ENCODE measurements around the gene LRRC8A. TPM values are rescaled to one million over a fixed set of nuclear protein-coding genes. Genes with fewer than 3 reads are reported as not detected.

LRRC8A gene
- total RNA-seq, 1 donor, result 38.0 TPM

DNA sequence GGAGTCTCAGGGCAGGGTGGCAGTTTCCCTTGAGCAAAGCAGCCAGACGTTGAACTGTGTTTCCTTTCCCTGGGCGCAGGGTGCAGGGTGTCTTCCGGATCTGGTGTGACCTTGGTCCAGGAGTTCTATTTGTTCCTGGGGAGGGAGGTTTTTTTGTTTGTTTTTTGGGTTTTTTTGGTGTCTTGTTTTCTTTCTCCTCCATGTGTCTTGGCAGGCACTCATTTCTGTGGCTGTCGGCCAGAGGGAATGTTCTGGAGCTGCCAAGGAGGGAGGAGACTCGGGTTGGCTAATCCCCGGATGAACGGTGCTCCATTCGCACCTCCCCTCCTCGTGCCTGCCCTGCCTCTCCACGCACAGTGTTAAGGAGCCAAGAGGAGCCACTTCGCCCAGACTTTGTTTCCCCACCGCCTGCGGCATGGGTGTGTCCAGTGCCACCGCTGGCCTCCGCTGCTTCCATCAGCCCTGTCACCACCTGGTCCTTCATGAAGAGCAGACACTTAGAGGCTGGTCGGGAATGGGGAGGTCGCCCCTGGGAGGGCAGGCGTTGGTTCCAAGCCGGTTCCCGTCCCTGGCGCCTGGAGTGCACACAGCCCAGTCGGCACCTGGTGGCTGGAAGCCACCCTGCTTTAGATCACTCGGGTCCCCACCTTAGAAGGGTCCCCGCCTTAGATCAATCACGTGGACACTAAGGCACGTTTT lies 35.4 kb downstream of the LRRC8A start:
- peak overlapping the region; percentile 63 for H3K27ac ChIP-seq (ENCODE audit: low read depth, low read length)
- peak; percentile 95 for DNase-seq (ENCODE audit: insufficient read length, low spot score, missing footprints)
- no peaks in the 10 kb centered on the region for H3K27me3 ChIP-seq (ENCODE audit: insufficient read depth, low read length)
- no peaks in the 10 kb centered on the region for H4K20me1 ChIP-seq (ENCODE audit: insufficient read depth, low read length)
- H3K4me3 ChIP-seq (ENCODE audit: insufficient read depth, low read length), result no peak overlapping the region
- no peaks in the 10 kb centered on the region for H3K9me3 ChIP-seq (ENCODE audit: low read depth, low read length)
- peaks cover 39% of the 10 kb centered on the region for H3K4me1 ChIP-seq (ENCODE audit: insufficient read depth, low read length)
- H3K79me2 ChIP-seq (ENCODE audit: insufficient read depth, low read length), result peaks cover 36% of the 10 kb centered on the region
- H3K4me2 ChIP-seq (ENCODE audit: insufficient read depth, low read length), result no peak overlapping the region
- no peak overlapping the region for H2AFZ ChIP-seq (ENCODE audit: low read length)
- H3K36me3 ChIP-seq (ENCODE audit: insufficient read depth, low read length), result peaks cover 32% of the 10 kb centered on the region
- TF ChIP-seq CTCF (IDR thresholded peaks at IDR 0.05; ENCODE audit: extremely low read depth, low read depth, low read length), result no peak

- Histone ChIP-seq H3K27me3 (ENCODE audit: insufficient read depth, low read length) (no peaks in the 10 kb centered on the region), H4K20me1 (ENCODE audit: insufficient read depth, low read length) (no peaks in the 10 kb centered on the region), H3K4me3 (ENCODE audit: insufficient read depth, low read length) (no peak overlapping the region), H2AFZ (ENCODE audit: low read length) (no peak overlapping the region), H3K4me1 (ENCODE audit: insufficient read depth, low read length) (peaks cover 24% of the 10 kb centered on the region), H3K4me2 (ENCODE audit: insufficient read depth, low read length) (no peak overlapping the region), H3K79me2 (ENCODE audit: insufficient read depth, low read length) (peaks cover 21% of the 10 kb centered on the region), H3K36me3 (ENCODE audit: insufficient read depth, low read length) (peaks cover 32% of the 10 kb centered on the region), H3K27ac (ENCODE audit: low read depth, low read length) (no peak overlapping the region), H3K9me3 (ENCODE audit: low read depth, low read length) (no peaks in the 10 kb centered on the region)
- peak; percentile 55 for DNase-seq (ENCODE audit: insufficient read length, low spot score, missing footprints)
- TF ChIP-seq CTCF (IDR thresholded peaks at IDR 0.05; ENCODE audit: extremely low read depth, low read depth, low read length), result no peak
Measured at GRCh38 chr9:128918921-128919320, 37.0 kb downstream of the LRRC8A start.

DNA sequence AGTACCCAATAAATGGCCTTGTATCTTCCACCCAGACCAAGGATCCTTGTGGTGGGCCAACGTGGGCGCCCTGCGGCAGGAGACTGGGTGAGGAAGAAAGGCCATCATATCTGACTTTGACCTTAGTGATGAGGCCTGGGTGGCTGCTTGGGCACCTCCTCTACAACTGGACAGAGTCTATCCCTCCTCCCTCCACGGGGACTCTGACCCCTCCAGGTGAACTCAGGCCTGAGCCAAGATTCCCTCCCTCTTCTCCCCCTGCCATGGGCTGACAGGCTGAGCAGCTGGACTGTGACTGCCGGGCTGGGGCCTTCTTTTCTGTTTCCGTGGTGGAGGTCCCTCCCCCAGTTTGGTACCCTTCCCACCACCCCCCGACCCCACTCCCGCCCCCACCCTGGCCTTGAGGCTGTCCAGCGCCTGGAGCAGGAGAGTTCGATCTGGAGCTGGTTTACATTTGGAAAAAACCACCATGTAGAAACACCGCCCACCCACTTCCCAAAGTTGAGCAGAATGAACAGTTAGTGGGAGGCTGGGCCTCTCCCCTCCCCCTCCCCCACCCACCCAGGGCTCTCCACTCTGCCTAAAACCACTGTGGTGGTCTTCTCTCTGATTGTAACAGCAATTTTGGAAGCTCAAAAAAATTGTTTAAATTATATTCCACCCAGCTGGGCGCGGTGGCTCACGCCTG lies 37.6 kb downstream of the LRRC8A start:
- Histone ChIP-seq H3K36me3 (ENCODE audit: insufficient read depth, low read length) (peaks cover 27% of the 10 kb centered on the region), H3K27me3 (ENCODE audit: insufficient read depth, low read length) (no peaks in the 10 kb centered on the region), H2AFZ (ENCODE audit: low read length) (no peak overlapping the region), H3K27ac (ENCODE audit: low read depth, low read length) (no peak overlapping the region), H3K4me2 (ENCODE audit: insufficient read depth, low read length) (no peak overlapping the region), H3K4me1 (ENCODE audit: insufficient read depth, low read length) (peaks cover 21% of the 10 kb centered on the region), H3K4me3 (ENCODE audit: insufficient read depth, low read length) (no peak overlapping the region), H3K79me2 (ENCODE audit: insufficient read depth, low read length) (peaks cover 15% of the 10 kb centered on the region), H3K9me3 (ENCODE audit: low read depth, low read length) (no peaks in the 10 kb centered on the region), H4K20me1 (ENCODE audit: insufficient read depth, low read length) (no peaks in the 10 kb centered on the region)
- DNase-seq (ENCODE audit: insufficient read length, low spot score, missing footprints), result peak; percentile 58
- no peak for TF ChIP-seq CTCF (IDR thresholded peaks at IDR 0.05; ENCODE audit: extremely low read depth, low read depth, low read length)

DNA sequence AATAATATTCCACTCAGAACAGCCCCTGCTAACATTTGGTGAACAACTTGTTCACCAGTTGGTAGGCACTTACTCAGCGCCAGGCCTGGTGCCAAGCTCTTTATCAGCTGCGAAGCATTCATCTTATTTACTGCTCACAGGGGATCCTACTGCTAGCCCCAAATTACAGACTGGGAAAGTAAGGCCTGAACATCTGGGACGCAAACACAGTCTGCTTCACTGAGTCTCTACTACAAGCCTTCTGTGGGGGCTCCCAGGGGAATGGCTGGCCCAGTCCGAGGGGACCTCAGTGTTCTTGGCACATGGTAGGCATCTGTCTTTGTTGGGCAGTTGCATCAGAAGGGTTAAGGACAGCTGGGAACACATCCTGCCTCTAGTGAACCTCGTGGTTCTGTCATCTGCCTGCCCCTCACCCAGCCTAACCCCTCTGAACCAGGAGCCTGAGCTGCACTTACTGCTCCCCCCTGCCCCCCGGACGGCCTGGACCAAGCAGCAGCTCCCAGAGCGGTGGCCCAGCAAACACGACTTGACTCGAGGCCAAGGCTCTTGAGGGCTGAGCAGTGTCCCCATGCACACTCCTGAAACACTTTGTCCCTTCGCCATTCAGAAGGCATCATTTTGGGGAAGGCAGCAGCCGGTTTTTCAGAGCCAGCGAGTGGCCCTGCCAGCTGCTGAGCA lies 38.6 kb downstream of the LRRC8A start, which contains the start of gene PHYHD1:
TSS of gene PHYHD1 (plus strand) at position 602 of the 678 bp plus-strand sequence. CDS start 1,342 bp downstream, outside the sequence.
- H3K4me1 ChIP-seq (ENCODE audit: insufficient read depth, low read length), result peaks cover 21% of the 10 kb centered on the region
- H3K79me2 ChIP-seq (ENCODE audit: insufficient read depth, low read length), result peaks cover 9% of the 10 kb centered on the region
- H4K20me1 ChIP-seq (ENCODE audit: insufficient read depth, low read length), result no peaks in the 10 kb centered on the region
- peak within 1 kb of the TSS; percentile 35 for H2AFZ ChIP-seq (ENCODE audit: low read length)
- H3K27me3 ChIP-seq (ENCODE audit: insufficient read depth, low read length), result no peaks in the 10 kb centered on the region
- TF ChIP-seq CTCF (IDR thresholded peaks at IDR 0.05; ENCODE audit: extremely low read depth, low read depth, low read length), result no peak
- DNase-seq (ENCODE audit: insufficient read length, low spot score, missing footprints), result peak; percentile 96
- no peaks in the 10 kb centered on the region for H3K9me3 ChIP-seq (ENCODE audit: low read depth, low read length)
- H3K4me2 ChIP-seq (ENCODE audit: insufficient read depth, low read length), result peak within 1 kb of the TSS; percentile 55
- H3K36me3 ChIP-seq (ENCODE audit: insufficient read depth, low read length), result peaks cover 21% of the 10 kb centered on the region
- no peak within 1 kb of the TSS for H3K4me3 ChIP-seq (ENCODE audit: insufficient read depth, low read length)
- H3K27ac ChIP-seq (ENCODE audit: low read depth, low read length), result no peak within 1 kb of the TSS

All from osteoblast (primary cell).